Calu3 (cell line): ENCODE data around the gene RNF8. TPM values are rescaled to one million over a fixed set of nuclear protein-coding genes. Genes with fewer than 3 reads are reported as not detected.

Experiments
- BruUV-seq: library from RNA; stranded (reverse); fragments of 400-500 nt; replicated peaks from 2 replicates; lab custom pipeline; 2021; lab: Mats Ljungman, UMichigan
- CTCF ChIA-PET: fragments of 300-600 bp; sonication (Branson Sonifier 250); formaldehyde crosslinking; loops from one replicate; lab custom pipeline; 2022; ENCODE audit warnings: antibody characterized with exemption; lab: Charles Lee
- DNase-seq: peaks from one replicate; pipeline ENCODE4 v3.0.0; 2022
- H3K27ac Mint-ChIP-seq: one replicate; pipeline ENCODE4 v1.8.0; 2022; ENCODE audit warnings: mixed read lengths; ENCODE audit not compliant: unreplicated experiment
- H3K27me3 Mint-ChIP-seq: one replicate; pipeline ENCODE4 v1.8.0; 2022; ENCODE audit warnings: mixed read lengths; ENCODE audit not compliant: unreplicated experiment
- H3K36me3 Mint-ChIP-seq: one replicate; pipeline ENCODE4 v1.8.0; 2022; ENCODE audit warnings: mild to moderate bottlenecking, moderate library complexity, mixed read lengths; ENCODE audit not compliant: insufficient read depth, unreplicated experiment
- H3K4me1 Mint-ChIP-seq: one replicate; pipeline ENCODE4 v1.8.0; 2022; ENCODE audit warnings: mild to moderate bottlenecking, low read depth, mixed read lengths; ENCODE audit not compliant: unreplicated experiment
- H3K4me3 Mint-ChIP-seq: one replicate; pipeline ENCODE4 v1.8.0; 2022; ENCODE audit warnings: mild to moderate bottlenecking, low read depth, moderate library complexity, mixed read lengths; ENCODE audit not compliant: unreplicated experiment
- H3K9me3 Mint-ChIP-seq: one replicate; pipeline ENCODE4 v1.8.0; 2022; ENCODE audit warnings: low read depth, mixed read lengths; ENCODE audit not compliant: unreplicated experiment
- intact Hi-C: fragments of 100-400 bp; cut with micrococcal nuclease; formaldehyde crosslinking; loops from one replicate; pipeline ENCODE4 v1.10.0; 2022; ENCODE audit not compliant: unreplicated experiment
- total RNA-seq: library from RNA; stranded (reverse); gene quantifications from 2 replicates; pipeline ENCODE4 v1.2.3, GENCODE V29; 2022
- TF ChIP-seq, protein P1 (sequence below): fragments of 200-600 bp; IDR thresholded peaks from one replicate; pipeline ENCODE4 v1.8.0; 2022; ENCODE audit warnings: antibody characterized with exemption; ENCODE audit not compliant: unreplicated experiment

Gene RNF8
- total RNA-seq, 1 experiment from 2014 or later: 17.1 TPM

DNA sequence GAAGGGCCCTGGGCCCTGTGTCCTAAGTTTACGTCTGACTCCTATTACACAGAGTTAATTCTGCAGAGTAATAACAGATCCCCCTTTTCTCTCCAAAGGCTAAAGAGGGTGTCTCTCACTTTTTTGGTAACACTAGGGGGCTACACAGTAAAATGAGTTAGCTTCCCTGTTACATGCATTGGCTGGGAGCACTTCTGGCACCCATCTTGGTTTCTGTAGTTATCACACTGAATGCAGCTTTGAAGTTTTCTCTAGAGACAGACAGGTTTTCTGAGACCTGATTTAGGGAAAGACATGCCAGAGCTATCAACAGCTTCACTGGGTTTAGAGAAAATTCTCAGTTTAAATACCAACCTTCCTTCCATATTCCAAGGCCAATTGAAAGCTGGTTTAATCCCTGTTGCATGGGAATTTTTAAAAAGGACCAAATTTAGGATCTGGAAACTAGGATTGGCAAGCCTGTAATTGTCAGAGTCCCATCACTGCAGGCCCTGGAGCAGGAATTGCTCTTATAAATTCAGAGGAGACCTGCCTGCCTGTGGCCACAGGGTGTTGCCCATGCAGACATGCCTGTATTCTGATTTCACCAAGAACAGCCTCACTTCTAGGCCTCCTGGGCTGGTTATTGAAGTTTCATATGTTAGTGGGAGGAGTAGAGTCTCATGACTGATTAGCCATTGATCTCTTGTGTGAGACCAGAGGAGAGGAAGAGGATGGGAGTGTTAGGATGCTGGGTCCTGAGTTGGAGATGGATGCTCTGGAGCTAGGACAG lies 29.4 kb downstream of the RNF8 start:
- H3K36me3 Mint-ChIP-seq: no peaks in the 10 kb centered on the region
- TF ChIP-seq, protein P1, sequence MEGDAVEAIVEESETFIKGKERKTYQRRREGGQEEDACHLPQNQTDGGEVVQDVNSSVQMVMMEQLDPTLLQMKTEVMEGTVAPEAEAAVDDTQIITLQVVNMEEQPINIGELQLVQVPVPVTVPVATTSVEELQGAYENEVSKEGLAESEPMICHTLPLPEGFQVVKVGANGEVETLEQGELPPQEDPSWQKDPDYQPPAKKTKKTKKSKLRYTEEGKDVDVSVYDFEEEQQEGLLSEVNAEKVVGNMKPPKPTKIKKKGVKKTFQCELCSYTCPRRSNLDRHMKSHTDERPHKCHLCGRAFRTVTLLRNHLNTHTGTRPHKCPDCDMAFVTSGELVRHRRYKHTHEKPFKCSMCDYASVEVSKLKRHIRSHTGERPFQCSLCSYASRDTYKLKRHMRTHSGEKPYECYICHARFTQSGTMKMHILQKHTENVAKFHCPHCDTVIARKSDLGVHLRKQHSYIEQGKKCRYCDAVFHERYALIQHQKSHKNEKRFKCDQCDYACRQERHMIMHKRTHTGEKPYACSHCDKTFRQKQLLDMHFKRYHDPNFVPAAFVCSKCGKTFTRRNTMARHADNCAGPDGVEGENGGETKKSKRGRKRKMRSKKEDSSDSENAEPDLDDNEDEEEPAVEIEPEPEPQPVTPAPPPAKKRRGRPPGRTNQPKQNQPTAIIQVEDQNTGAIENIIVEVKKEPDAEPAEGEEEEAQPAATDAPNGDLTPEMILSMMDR: no peak
- no peak overlapping the region for H3K27ac Mint-ChIP-seq
- H3K4me3 Mint-ChIP-seq: no peak overlapping the region
- H3K4me1 Mint-ChIP-seq: no peaks in the 10 kb centered on the region
- BruUV-seq: no TSS peak
- intact Hi-C loops: loop anchor here (5.0 kb wide), 1 partner anchor 49 kb away; the partner anchor contains the start of gene CMTR1
- H3K9me3 Mint-ChIP-seq: no peaks in the 10 kb centered on the region
- CTCF ChIA-PET: interaction anchor here (0.6 kb wide), 1 partner anchor 65 kb away, joined by 3 read pairs; no protein-coding TSS in a partner anchor
- H3K27me3 Mint-ChIP-seq: no peaks in the 10 kb centered on the region
- DNase-seq: no peak

DNA sequence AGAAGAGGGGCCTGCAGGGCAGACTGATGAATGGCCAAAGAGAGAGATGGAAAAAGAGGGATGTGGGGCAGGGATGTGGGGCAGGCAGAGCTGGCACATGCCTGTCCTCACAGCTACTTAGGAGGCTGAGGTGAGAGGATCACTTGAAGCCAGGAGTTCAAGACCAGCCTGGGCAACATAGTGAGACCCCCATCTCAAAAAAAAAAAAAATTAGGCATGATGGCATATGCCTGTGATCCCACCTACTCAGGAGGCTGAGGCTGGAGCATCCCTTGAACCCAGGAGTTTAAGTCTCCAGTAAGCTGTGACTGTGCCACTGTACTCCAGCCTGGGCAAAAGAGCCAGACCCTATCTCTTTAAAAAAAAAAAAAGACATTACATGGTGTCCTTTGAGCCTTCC lies 34.8 kb downstream of the RNF8 start:
- no peaks in the 10 kb centered on the region for H3K36me3 Mint-ChIP-seq
- TF ChIP-seq, protein P1: no peak
- H3K9me3 Mint-ChIP-seq: no peaks in the 10 kb centered on the region
- H3K4me3 Mint-ChIP-seq: no peak overlapping the region
- DNase-seq: no peak
- no TSS peak for BruUV-seq
- H3K27ac Mint-ChIP-seq: no peak overlapping the region
- no peaks in the 10 kb centered on the region for H3K4me1 Mint-ChIP-seq
- CTCF ChIA-PET: interaction anchor here (0.7 kb wide), 2 partner anchors 144 to 388 kb away, joined by 3 to 4 read pairs; no protein-coding TSS in a partner anchor
- H3K27me3 Mint-ChIP-seq: no peaks in the 10 kb centered on the region
- intact Hi-C loops: no loop called here

DNA sequence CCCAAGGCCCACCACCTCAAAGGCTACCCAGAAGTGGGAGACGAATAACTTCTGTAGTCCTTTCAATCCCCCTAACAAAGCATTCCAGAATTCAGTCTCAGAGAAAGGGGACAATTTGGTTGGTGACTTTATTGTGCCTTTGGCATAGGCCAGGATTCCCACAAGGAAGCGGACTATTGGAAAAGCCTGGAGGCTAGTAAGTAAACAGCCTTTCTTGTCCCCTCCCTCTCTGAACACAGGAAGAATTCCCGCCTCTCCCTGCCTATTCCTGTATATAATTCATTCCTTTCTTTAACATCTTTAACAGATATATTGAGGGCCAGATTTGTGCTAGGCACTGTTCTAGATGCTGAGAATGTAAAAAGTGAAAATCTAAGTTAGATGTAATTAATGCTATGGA lies 36.1 kb downstream of the RNF8 start:
- H3K27me3 Mint-ChIP-seq: no peaks in the 10 kb centered on the region
- TF ChIP-seq, protein P1: no peak
- H3K4me3 Mint-ChIP-seq: no peak overlapping the region
- CTCF ChIA-PET: no interaction called here
- no peaks in the 10 kb centered on the region for H3K4me1 Mint-ChIP-seq
- intact Hi-C loops: no loop called here
- no TSS peak for BruUV-seq
- H3K9me3 Mint-ChIP-seq: no peaks in the 10 kb centered on the region
- no peak overlapping the region for H3K27ac Mint-ChIP-seq
- H3K36me3 Mint-ChIP-seq: no peaks in the 10 kb centered on the region
- no peak for DNase-seq

DNA sequence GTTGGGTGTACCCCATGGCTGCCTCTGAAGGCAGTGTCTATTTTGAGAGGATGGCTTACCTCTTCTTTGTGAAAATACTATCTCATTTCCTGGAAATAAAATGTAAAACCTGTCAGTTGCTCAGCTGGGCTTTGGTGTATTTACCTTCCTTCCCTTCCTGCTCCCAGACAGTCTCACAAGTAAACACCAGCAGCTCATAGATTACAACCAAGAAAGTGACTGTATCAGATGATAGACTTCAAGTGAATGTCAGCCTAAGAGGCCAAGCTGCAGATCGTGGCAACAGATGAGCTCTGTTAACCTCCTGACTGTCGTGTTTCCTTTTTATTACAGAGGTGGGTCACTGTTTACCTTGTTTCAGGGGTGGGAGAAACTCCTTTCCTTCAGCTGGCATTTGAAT lies 37.3 kb downstream of the RNF8 start:
- no peaks in the 10 kb centered on the region for H3K27me3 Mint-ChIP-seq
- no TSS peak for BruUV-seq
- TF ChIP-seq, protein P1: no peak
- H3K27ac Mint-ChIP-seq: no peak overlapping the region
- no peaks in the 10 kb centered on the region for H3K36me3 Mint-ChIP-seq
- CTCF ChIA-PET: no interaction called here
- no peak for DNase-seq
- H3K4me1 Mint-ChIP-seq: no peaks in the 10 kb centered on the region
- no peaks in the 10 kb centered on the region for H3K9me3 Mint-ChIP-seq
- intact Hi-C loops: no loop called here
- no peak overlapping the region for H3K4me3 Mint-ChIP-seq
